Measurements from ENCODE around the gene CDKN2AIPNL.

Gene CDKN2AIPNL

DNA sequence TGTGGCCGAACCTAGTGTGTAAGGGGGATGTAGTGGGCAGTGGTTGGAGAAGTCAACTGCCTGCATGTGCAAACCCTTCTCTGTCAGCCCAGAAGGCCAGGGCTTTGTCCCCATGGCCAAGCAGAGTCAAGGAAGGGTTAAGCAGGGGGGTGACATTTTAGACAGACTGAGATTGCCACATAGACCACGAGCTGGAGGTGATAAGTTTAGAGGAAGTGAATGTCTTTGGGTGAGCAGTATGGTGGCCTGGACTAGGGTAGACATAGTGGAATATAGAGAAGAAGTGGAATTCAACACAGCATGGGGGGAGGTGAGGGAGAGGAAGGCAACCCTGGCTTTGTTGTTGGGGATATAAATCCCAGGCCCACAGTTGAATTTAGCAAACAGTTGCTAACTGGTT lies 38.7 kb upstream of the CDKN2AIPNL start:
- POLR2A ChIA-PET: no interaction called here
- CTCF ChIA-PET: no interaction called here
- H3K27ac ChIP-seq (ENCODE audit: extremely low read depth, low read depth, low read length): no peak overlapping the region
- peaks cover 2% of the 10 kb centered on the region; the same call in 1 of the 2 replicates for H3K4me1 ChIP-seq (ENCODE audit: control insufficient read depth, insufficient read depth, low read length)
- no peak overlapping the region for H3K4me3 ChIP-seq (ENCODE audit: low read depth, low read length)
- H3K9me3 ChIP-seq (ENCODE audit: control insufficient read depth, insufficient read depth, low read depth, low read length): no peaks in the 10 kb centered on the region
- no peaks in the 10 kb centered on the region for H3K36me3 ChIP-seq (ENCODE audit: control insufficient read depth in 2 of 2, insufficient read depth in 1 of 2, low read length in 2 of 2)
- TF ChIP-seq, protein P1, sequence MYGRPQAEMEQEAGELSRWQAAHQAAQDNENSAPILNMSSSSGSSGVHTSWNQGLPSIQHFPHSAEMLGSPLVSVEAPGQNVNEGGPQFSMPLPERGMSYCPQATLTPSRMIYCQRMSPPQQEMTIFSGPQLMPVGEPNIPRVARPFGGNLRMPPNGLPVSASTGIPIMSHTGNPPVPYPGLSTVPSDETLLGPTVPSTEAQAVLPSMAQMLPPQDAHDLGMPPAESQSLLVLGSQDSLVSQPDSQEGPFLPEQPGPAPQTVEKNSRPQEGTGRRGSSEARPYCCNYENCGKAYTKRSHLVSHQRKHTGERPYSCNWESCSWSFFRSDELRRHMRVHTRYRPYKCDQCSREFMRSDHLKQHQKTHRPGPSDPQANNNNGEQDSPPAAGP (tag by site-specific recombination; IDR thresholded peaks at IDR 0.05): no peak
- TF ChIP-seq ZSCAN16 (tag by site-specific recombination; IDR thresholded peaks at IDR 0.05) (no peak), ZNF184 (tag by site-specific recombination; IDR thresholded peaks at IDR 0.05) (no peak), WT1 (tag by site-specific recombination; IDR thresholded peaks at IDR 0.05) (no peak), HOXA7 (CRISPR knock-in tag; IDR thresholded peaks at IDR 0.05; ENCODE audit: borderline replicate concordance) (no peak), RBAK (tag by site-specific recombination; IDR thresholded peaks at IDR 0.05) (no peak), ZFP69B (tag by site-specific recombination; IDR thresholded peaks at IDR 0.05) (no peak), ZNF138 (tag by site-specific recombination; IDR thresholded peaks at IDR 0.05; ENCODE audit: borderline replicate concordance) (no peak), ZNF292 (tag by site-specific recombination; IDR thresholded peaks at IDR 0.05; ENCODE audit: borderline replicate concordance, low read depth) (no peak), ZNF274 (IDR thresholded peaks at IDR 0.05; ENCODE audit: low read length) (no peak), ZNF274 (tag by site-specific recombination; IDR thresholded peaks at IDR 0.05; ENCODE audit: borderline replicate concordance) (no peak), ZBTB8A (tag by site-specific recombination; IDR thresholded peaks at IDR 0.05) (no peak), ZNF114 (tag by site-specific recombination; IDR thresholded peaks at IDR 0.05) (no peak), ZNF596 (tag by site-specific recombination; IDR thresholded peaks at IDR 0.05) (no peak)
- TF ChIP-seq, protein P2, sequence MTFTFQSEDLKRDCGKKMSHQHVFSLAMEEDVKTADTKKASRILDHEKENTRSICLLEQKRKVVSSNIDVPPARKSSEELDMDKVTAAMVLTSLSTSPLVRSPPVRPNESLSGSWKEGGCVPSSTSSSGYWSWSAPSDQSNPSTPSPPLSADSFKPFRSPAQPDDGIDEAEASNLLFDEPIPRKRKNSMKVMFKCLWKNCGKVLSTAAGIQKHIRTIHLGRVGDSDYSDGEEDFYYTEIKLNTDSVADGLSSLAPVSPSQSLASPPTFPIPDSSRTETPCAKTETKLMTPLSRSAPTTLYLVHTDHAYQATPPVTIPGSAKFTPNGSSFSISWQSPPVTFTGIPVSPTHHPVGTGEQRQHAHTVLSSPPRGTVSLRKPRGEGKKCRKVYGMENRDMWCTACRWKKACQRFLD (tag by site-specific recombination; IDR thresholded peaks at IDR 0.05): no peak
- TF ChIP-seq, protein P3, sequence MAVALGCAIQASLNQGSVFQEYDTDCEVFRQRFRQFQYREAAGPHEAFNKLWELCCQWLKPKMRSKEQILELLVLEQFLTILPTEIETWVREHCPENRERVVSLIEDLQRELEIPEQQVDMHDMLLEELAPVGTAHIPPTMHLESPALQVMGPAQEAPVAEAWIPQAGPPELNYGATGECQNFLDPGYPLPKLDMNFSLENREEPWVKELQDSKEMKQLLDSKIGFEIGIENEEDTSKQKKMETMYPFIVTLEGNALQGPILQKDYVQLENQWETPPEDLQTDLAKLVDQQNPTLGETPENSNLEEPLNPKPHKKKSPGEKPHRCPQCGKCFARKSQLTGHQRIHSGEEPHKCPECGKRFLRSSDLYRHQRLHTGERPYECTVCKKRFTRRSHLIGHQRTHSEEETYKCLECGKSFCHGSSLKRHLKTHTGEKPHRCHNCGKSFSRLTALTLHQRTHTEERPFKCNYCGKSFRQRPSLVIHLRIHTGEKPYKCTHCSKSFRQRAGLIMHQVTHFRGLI (tag by site-specific recombination; IDR thresholded peaks at IDR 0.05): no peak
- TF ChIP-seq, protein P4, sequence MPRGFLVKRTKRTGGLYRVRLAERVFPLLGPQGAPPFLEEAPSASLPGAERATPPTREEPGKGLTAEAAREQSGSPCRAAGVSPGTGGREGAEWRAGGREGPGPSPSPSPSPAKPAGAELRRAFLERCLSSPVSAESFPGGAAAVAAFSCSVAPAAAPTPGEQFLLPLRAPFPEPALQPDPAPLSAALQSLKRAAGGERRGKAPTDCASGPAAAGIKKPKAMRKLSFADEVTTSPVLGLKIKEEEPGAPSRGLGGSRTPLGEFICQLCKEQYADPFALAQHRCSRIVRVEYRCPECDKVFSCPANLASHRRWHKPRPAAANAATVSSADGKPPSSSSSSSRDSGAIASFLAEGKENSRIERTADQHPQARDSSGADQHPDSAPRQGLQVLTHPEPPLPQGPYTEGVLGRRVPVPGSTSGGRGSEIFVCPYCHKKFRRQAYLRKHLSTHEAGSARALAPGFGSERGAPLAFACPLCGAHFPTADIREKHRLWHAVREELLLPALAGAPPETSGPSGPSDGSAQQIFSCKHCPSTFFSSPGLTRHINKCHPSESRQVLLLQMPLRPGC (tag by site-specific recombination; IDR thresholded peaks at IDR 0.05): no peak

DNA sequence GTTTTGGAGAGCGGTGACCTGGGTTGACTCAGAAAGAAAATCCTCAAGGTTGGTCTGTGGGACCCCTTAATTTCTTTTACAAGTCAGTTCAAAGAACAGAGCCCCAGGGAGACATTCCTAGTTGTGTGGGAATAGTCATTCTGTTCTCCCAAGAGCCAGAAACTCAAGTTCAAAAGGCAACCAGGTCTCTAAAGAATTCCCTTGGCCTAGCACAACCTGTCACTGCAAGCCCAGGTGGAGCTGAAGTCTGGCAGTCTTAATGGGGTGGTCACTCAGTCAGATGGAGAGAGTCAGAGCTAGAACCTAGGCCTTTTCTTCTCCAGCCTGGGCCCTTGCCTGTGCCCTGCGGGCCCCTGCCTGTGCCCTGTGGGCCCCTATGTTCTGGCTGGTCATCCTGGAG lies 37.5 kb upstream of the CDKN2AIPNL start:
- Histone ChIP-seq H3K9me3 (ENCODE audit: control insufficient read depth, insufficient read depth, low read depth, low read length) (no peaks in the 10 kb centered on the region), H3K4me3 (ENCODE audit: low read depth, low read length) (no peak overlapping the region), H3K36me3 (ENCODE audit: control insufficient read depth in 2 of 2, insufficient read depth in 1 of 2, low read length in 2 of 2) (no peaks in the 10 kb centered on the region), H3K4me1 (ENCODE audit: control insufficient read depth, insufficient read depth, low read length) (peaks cover 2% of the 10 kb centered on the region; the same call in 1 of the 2 replicates), H3K27ac (ENCODE audit: extremely low read depth, low read depth, low read length) (no peak overlapping the region)
- CTCF ChIA-PET: interaction anchor here (0.8 kb wide), 1 partner anchor 78 kb away, joined by 3 read pairs; no protein-coding TSS in a partner anchor
- POLR2A ChIA-PET: interaction anchor here (1.5 kb wide), 1 partner anchor 38 kb away, joined by 4 read pairs; the partner anchor contains the start of gene CDKN2AIPNL
- TF ChIP-seq YY1 (tag by site-specific recombination; IDR thresholded peaks at IDR 0.05): no peak
- TF ChIP-seq ZNF701 (tag by site-specific recombination; IDR thresholded peaks at IDR 0.05): no peak
- TF ChIP-seq ZNF792 (tag by site-specific recombination; IDR thresholded peaks at IDR 0.05): no peak
- no peak for TF ChIP-seq ZNF555 (tag by site-specific recombination; conservative IDR thresholded peaks at IDR 0.05)
- no peak for TF ChIP-seq ZNF654 (tag by site-specific recombination; IDR thresholded peaks at IDR 0.05; ENCODE audit: low read depth)
- no peak for TF ChIP-seq ZNF768 (tag by site-specific recombination; IDR thresholded peaks at IDR 0.05)
- TF ChIP-seq, protein P5, sequence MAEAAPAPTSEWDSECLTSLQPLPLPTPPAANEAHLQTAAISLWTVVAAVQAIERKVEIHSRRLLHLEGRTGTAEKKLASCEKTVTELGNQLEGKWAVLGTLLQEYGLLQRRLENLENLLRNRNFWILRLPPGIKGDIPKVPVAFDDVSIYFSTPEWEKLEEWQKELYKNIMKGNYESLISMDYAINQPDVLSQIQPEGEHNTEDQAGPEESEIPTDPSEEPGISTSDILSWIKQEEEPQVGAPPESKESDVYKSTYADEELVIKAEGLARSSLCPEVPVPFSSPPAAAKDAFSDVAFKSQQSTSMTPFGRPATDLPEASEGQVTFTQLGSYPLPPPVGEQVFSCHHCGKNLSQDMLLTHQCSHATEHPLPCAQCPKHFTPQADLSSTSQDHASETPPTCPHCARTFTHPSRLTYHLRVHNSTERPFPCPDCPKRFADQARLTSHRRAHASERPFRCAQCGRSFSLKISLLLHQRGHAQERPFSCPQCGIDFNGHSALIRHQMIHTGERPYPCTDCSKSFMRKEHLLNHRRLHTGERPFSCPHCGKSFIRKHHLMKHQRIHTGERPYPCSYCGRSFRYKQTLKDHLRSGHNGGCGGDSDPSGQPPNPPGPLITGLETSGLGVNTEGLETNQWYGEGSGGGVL (tag by site-specific recombination; IDR thresholded peaks at IDR 0.05): no peak
- no peak for TF ChIP-seq ZNF324 (tag by site-specific recombination; IDR thresholded peaks at IDR 0.05)
- TF ChIP-seq MEIS1 (CRISPR knock-in tag; IDR thresholded peaks at IDR 0.05; ENCODE audit: borderline replicate concordance): no peak
- no peak for TF ChIP-seq GFI1B (tag by site-specific recombination; IDR thresholded peaks at IDR 0.05)
- TF ChIP-seq ZNF140 (tag by site-specific recombination; IDR thresholded peaks at IDR 0.05): no peak
- TF ChIP-seq, protein P6, sequence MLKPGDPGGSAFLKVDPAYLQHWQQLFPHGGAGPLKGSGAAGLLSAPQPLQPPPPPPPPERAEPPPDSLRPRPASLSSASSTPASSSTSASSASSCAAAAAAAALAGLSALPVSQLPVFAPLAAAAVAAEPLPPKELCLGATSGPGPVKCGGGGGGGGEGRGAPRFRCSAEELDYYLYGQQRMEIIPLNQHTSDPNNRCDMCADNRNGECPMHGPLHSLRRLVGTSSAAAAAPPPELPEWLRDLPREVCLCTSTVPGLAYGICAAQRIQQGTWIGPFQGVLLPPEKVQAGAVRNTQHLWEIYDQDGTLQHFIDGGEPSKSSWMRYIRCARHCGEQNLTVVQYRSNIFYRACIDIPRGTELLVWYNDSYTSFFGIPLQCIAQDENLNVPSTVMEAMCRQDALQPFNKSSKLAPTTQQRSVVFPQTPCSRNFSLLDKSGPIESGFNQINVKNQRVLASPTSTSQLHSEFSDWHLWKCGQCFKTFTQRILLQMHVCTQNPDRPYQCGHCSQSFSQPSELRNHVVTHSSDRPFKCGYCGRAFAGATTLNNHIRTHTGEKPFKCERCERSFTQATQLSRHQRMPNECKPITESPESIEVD (tag by site-specific recombination; IDR thresholded peaks at IDR 0.05): no peak

Measured in HEK293 (cell line).